ENCODE measurements around the gene TTC4.

The TTC4 gene

GRCh38 chr1:54728027-54728426, 12.4 kb downstream of the TTC4 start:
- H3K27me3 ChIP-seq (ENCODE audit: control insufficient read depth in 1 of 2, insufficient read depth in 2 of 2, low read length in 2 of 2), result no peaks in the 10 kb centered on the region
- H3K36me3 ChIP-seq (ENCODE audit: insufficient read depth, low read length), result peaks cover 52% of the 10 kb centered on the region
- no peaks in the 10 kb centered on the region for H3K9me3 ChIP-seq (ENCODE audit: low read length)
- no peak overlapping the region for H3K27ac ChIP-seq (ENCODE audit: low read depth, low read length)
- H3K9ac ChIP-seq (ENCODE audit: low read length), result no peak overlapping the region
- peaks cover 10% of the 10 kb centered on the region for H3K4me1 ChIP-seq (ENCODE audit: insufficient read depth, low read length)
- no peak overlapping the region for H3K4me3 ChIP-seq (ENCODE audit: low read depth in 1 of 2, low read length in 2 of 2)

- Histone ChIP-seq H3K27me3 (ENCODE audit: control insufficient read depth in 1 of 2, insufficient read depth in 2 of 2, low read length in 2 of 2) (no peaks in the 10 kb centered on the region), H3K36me3 (ENCODE audit: insufficient read depth, low read length) (peaks cover 48% of the 10 kb centered on the region), H3K9me3 (ENCODE audit: low read length) (no peaks in the 10 kb centered on the region), H3K27ac (ENCODE audit: low read depth, low read length) (no peak overlapping the region), H3K4me1 (ENCODE audit: insufficient read depth, low read length) (no peaks in the 10 kb centered on the region), H3K9ac (ENCODE audit: low read length) (no peak overlapping the region), H3K4me3 (ENCODE audit: low read depth in 1 of 2, low read length in 2 of 2) (no peak overlapping the region)
Observed at GRCh38 chr1:54736685-54737084, 21.0 kb downstream of the TTC4 start.

- no peak overlapping the region for H3K4me3 ChIP-seq (ENCODE audit: low read depth in 1 of 2, low read length in 2 of 2)
- H3K27ac ChIP-seq (ENCODE audit: low read depth, low read length), result no peak overlapping the region
- H3K9ac ChIP-seq (ENCODE audit: low read length), result no peak overlapping the region
- H3K9me3 ChIP-seq (ENCODE audit: low read length), result no peaks in the 10 kb centered on the region
- H3K4me1 ChIP-seq (ENCODE audit: insufficient read depth, low read length), result no peaks in the 10 kb centered on the region
- peaks cover 55% of the 10 kb centered on the region for H3K36me3 ChIP-seq (ENCODE audit: insufficient read depth, low read length)
- H3K27me3 ChIP-seq (ENCODE audit: control insufficient read depth in 1 of 2, insufficient read depth in 2 of 2, low read length in 2 of 2), result no peaks in the 10 kb centered on the region
Observed at GRCh38 chr1:54738244-54738643, 22.6 kb downstream of the TTC4 start.

- Histone ChIP-seq H3K9me3 (ENCODE audit: low read length) (no peaks in the 10 kb centered on the region), H3K9ac (ENCODE audit: low read length) (no peak overlapping the region), H3K36me3 (ENCODE audit: insufficient read depth, low read length) (peaks cover 55% of the 10 kb centered on the region), H3K4me1 (ENCODE audit: insufficient read depth, low read length) (no peaks in the 10 kb centered on the region), H3K27ac (ENCODE audit: low read depth, low read length) (no peak overlapping the region), H3K4me3 (ENCODE audit: low read depth in 1 of 2, low read length in 2 of 2) (no peak overlapping the region), H3K27me3 (ENCODE audit: control insufficient read depth in 1 of 2, insufficient read depth in 2 of 2, low read length in 2 of 2) (no peaks in the 10 kb centered on the region)
Observed at GRCh38 chr1:54741531-54741930, 25.9 kb downstream of the TTC4 start.

GRCh38 chr1:54742282-54742681, 26.6 kb downstream of the TTC4 start:
- Histone ChIP-seq H3K4me3 (ENCODE audit: low read depth in 1 of 2, low read length in 2 of 2) (no peak overlapping the region), H3K27ac (ENCODE audit: low read depth, low read length) (no peak overlapping the region), H3K36me3 (ENCODE audit: insufficient read depth, low read length) (peaks cover 47% of the 10 kb centered on the region), H3K27me3 (ENCODE audit: control insufficient read depth in 1 of 2, insufficient read depth in 2 of 2, low read length in 2 of 2) (no peaks in the 10 kb centered on the region), H3K9ac (ENCODE audit: low read length) (no peak overlapping the region), H3K9me3 (ENCODE audit: low read length) (no peaks in the 10 kb centered on the region), H3K4me1 (ENCODE audit: insufficient read depth, low read length) (peaks cover 6% of the 10 kb centered on the region)

GRCh38 chr1:54743416-54744226, 28.0 kb downstream of the TTC4 start:
- no peak overlapping the region for H3K4me3 ChIP-seq (ENCODE audit: low read depth in 1 of 2, low read length in 2 of 2)
- H3K9ac ChIP-seq (ENCODE audit: low read length), result no peak overlapping the region
- H3K27me3 ChIP-seq (ENCODE audit: control insufficient read depth in 1 of 2, insufficient read depth in 2 of 2, low read length in 2 of 2), result no peaks in the 10 kb centered on the region
- no peak overlapping the region for H3K27ac ChIP-seq (ENCODE audit: low read depth, low read length)
- H3K9me3 ChIP-seq (ENCODE audit: low read length), result no peaks in the 10 kb centered on the region
- peaks cover 35% of the 10 kb centered on the region for H3K36me3 ChIP-seq (ENCODE audit: insufficient read depth, low read length)
- peaks cover 11% of the 10 kb centered on the region for H3K4me1 ChIP-seq (ENCODE audit: insufficient read depth, low read length)

- no peaks in the 10 kb centered on the region for H3K9me3 ChIP-seq (ENCODE audit: low read length)
- peaks cover 27% of the 10 kb centered on the region for H3K36me3 ChIP-seq (ENCODE audit: insufficient read depth, low read length)
- peaks cover 11% of the 10 kb centered on the region for H3K4me1 ChIP-seq (ENCODE audit: insufficient read depth, low read length)
- no peak overlapping the region for H3K27ac ChIP-seq (ENCODE audit: low read depth, low read length)
- H3K27me3 ChIP-seq (ENCODE audit: control insufficient read depth in 1 of 2, insufficient read depth in 2 of 2, low read length in 2 of 2), result no peaks in the 10 kb centered on the region
- no peak overlapping the region for H3K9ac ChIP-seq (ENCODE audit: low read length)
- H3K4me3 ChIP-seq (ENCODE audit: low read depth in 1 of 2, low read length in 2 of 2), result no peak overlapping the region
Observed at GRCh38 chr1:54744696-54745095, 29.0 kb downstream of the TTC4 start.

GRCh38 chr1:54745274-54745673, 29.6 kb downstream of the TTC4 start:
- Histone ChIP-seq H3K4me3 (ENCODE audit: low read depth in 1 of 2, low read length in 2 of 2) (no peak overlapping the region), H3K9me3 (ENCODE audit: low read length) (no peaks in the 10 kb centered on the region), H3K27me3 (ENCODE audit: control insufficient read depth in 1 of 2, insufficient read depth in 2 of 2, low read length in 2 of 2) (no peaks in the 10 kb centered on the region), H3K36me3 (ENCODE audit: insufficient read depth, low read length) (peaks cover 21% of the 10 kb centered on the region), H3K4me1 (ENCODE audit: insufficient read depth, low read length) (peaks cover 11% of the 10 kb centered on the region), H3K27ac (ENCODE audit: low read depth, low read length) (no peak overlapping the region), H3K9ac (ENCODE audit: low read length) (no peak overlapping the region)

GRCh38 chr1:54745864-54746263, 30.2 kb downstream of the TTC4 start:
- Histone ChIP-seq H3K9ac (ENCODE audit: low read length) (no peak overlapping the region), H3K9me3 (ENCODE audit: low read length) (no peaks in the 10 kb centered on the region), H3K4me1 (ENCODE audit: insufficient read depth, low read length) (peaks cover 11% of the 10 kb centered on the region), H3K27ac (ENCODE audit: low read depth, low read length) (no peak overlapping the region), H3K36me3 (ENCODE audit: insufficient read depth, low read length) (peaks cover 17% of the 10 kb centered on the region), H3K27me3 (ENCODE audit: control insufficient read depth in 1 of 2, insufficient read depth in 2 of 2, low read length in 2 of 2) (no peaks in the 10 kb centered on the region), H3K4me3 (ENCODE audit: low read depth in 1 of 2, low read length in 2 of 2) (no peak overlapping the region)

GRCh38 chr1:54748094-54748835, 32.6 kb downstream of the TTC4 start:
- Histone ChIP-seq H3K4me1 (ENCODE audit: insufficient read depth, low read length) (peaks cover 11% of the 10 kb centered on the region), H3K9me3 (ENCODE audit: low read length) (no peaks in the 10 kb centered on the region), H3K4me3 (ENCODE audit: low read depth in 1 of 2, low read length in 2 of 2) (no peak overlapping the region), H3K36me3 (ENCODE audit: insufficient read depth, low read length) (no peaks in the 10 kb centered on the region), H3K9ac (ENCODE audit: low read length) (no peak overlapping the region), H3K27ac (ENCODE audit: low read depth, low read length) (no peak overlapping the region), H3K27me3 (ENCODE audit: control insufficient read depth in 1 of 2, insufficient read depth in 2 of 2, low read length in 2 of 2) (no peaks in the 10 kb centered on the region)

GRCh38 chr1:54750596-54750995, 34.9 kb downstream of the TTC4 start:
- Histone ChIP-seq H3K36me3 (ENCODE audit: insufficient read depth, low read length) (no peaks in the 10 kb centered on the region), H3K27ac (ENCODE audit: low read depth, low read length) (no peak overlapping the region), H3K9ac (ENCODE audit: low read length) (no peak overlapping the region), H3K4me1 (ENCODE audit: insufficient read depth, low read length) (peaks cover 11% of the 10 kb centered on the region), H3K9me3 (ENCODE audit: low read length) (no peaks in the 10 kb centered on the region), H3K27me3 (ENCODE audit: control insufficient read depth in 1 of 2, insufficient read depth in 2 of 2, low read length in 2 of 2) (no peaks in the 10 kb centered on the region), H3K4me3 (ENCODE audit: low read depth in 1 of 2, low read length in 2 of 2) (no peak overlapping the region)
